GM21515 (cell line): ENCODE data around the gene CD274.
"Not testable (repeated sequence)": the region's sequence is repeated elsewhere in the genome, so short reads cannot be mapped to it uniquely, and the experiment has no call there.

Experiments
- ATAC-seq: cut with Tn5 transposase; IDR thresholded peaks from one replicate; pipeline ENCODE4 v1.9.1; 2021; ENCODE audit not compliant: unreplicated experiment

CD274 gene

DNA sequence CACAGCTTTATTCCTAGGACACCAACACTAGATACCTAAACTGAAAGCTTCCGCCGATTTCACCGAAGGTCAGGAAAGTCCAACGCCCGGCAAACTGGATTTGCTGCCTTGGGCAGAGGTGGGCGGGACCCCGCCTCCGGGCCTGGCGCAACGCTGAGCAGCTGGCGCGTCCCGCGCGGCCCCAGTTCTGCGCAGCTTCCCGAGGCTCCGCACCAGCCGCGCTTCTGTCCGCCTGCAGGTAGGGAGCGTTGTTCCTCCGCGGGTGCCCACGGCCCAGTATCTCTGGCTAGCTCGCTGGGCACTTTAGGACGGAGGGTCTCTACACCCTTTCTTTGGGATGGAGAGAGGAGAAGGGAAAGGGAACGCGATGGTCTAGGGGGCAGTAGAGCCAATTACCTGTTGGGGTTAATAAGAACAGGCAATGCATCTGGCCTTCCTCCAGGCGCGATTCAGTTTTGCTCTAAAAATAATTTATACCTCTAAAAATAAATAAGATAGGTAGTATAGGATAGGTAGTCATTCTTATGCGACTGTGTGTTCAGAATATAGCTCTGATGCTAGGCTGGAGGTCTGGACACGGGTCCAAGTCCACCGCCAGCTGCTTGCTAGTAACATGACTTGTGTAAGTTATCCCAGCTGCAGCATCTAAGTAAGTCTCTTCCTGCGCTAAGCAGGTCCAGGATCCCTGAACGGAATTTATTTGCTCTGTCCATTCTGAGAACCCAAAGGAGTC is at the start of gene CD274:
Gene CD274 (plus strand): TSS at position 184 of the 733 bp plus-strand sequence. CDS start 5,572 bp downstream, outside the sequence.
- peak; percentile 57 for ATAC-seq

DNA sequence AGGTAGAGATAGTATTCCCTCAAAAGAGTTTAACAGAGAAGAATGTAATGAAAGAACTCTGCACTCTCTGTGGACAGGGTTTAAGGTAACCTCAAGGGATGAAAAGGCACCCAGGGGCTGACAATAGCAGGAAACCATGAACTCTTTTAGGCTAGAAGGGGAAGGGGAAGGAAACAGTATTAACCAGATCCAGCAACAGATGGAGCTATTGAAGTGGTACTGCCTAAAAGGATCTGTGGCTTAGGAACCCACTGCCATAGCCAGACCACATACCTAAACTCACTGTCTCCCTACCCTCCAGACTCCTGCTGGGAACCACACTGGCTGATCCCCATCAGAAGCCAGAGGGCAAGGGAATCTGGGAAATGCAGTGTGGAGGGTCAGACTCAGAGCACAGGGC is 48.1 kb upstream of the CD274 start:
- ATAC-seq = no peak

GRCh38 chr9:5408596-5408995 is 41.7 kb upstream of the CD274 start:
- ATAC-seq = no peak

GRCh38 chr9:5416953-5417352 is 33.4 kb upstream of the CD274 start:
- no peak for ATAC-seq

DNA sequence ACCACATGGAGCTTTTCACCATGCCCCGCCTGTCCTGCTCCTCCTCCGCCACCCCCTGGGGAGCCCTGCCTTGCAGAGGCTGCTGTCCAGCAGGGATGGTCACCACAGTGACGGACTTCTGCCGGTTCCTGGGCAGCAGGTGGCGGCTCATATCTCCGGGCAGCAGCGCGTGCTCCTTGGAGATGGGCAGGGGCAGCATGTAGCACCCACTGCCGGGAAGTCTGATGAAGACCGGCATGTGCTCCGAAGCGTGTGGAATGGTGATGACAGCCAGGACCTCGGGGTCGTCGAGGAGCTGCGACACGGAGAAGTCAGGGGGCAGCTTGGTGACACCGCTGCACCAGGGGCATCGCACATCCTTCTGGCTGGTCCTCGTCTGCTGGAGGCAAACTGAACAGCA is 31.9 kb upstream of the CD274 start:
- ATAC-seq = no peak

GRCh38 chr9:5419987-5420386 is 30.4 kb upstream of the CD274 start:
- no peak for ATAC-seq

DNA sequence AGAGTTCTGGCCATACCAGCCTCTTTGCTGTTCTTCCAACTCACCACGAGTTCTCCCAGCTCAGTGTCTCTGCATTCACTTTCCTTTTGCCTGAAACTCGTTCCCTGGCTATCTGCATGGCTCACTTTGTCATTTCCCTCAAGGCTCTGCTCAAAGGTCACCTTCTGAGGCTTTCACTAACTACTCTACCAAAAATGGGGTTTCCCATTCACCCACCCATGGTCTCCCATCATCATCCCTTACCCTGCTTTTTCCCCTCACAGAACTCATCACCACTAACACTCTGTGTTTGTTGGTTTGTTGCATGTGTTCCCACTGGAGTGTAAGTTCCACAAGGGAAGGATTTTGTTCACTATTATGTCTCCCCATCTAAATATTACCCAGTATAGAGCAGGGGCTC is 29.2 kb upstream of the CD274 start:
- no peak for ATAC-seq

DNA sequence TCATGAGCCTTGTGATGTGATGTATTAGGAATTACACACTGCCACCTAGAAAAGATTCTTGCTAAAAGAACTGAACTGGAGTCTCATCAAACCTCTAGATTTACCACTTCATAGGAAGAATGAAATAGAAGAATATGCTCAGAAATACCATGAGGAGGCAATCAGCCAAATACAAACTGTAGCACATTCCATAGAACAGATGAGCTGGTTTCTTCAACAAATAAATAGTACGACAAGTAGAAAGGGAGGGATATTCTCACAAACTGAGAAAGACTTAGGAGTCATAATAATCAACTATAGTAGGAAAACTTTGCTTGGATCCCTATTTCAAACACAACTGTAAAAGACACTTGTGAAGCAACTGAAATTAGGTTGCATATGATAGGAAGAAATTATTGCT is 28.1 kb upstream of the CD274 start:
- no peak for ATAC-seq

GRCh38 chr9:5425006-5425628 is 25.2 kb upstream of the CD274 start:
- no peak for ATAC-seq

DNA sequence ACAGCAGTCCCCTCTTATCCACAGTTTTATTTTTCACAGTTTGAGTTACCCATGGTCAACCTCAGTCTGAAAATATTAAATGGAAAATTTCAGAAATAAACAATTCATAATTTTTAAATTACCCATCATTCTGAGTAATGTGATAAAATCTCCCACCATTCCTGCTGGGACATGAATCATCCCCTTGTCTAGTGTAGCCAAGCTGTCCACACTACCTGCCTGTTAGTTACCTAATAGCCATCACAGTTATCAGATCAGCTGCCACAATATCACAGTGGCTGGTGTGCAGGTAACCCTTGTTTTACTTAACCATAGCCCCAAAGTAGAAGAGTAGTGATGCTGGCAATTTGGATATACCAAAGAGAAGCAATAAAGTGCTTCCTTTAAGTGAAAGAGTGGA is 23.3 kb upstream of the CD274 start:
- ATAC-seq = no peak

DNA sequence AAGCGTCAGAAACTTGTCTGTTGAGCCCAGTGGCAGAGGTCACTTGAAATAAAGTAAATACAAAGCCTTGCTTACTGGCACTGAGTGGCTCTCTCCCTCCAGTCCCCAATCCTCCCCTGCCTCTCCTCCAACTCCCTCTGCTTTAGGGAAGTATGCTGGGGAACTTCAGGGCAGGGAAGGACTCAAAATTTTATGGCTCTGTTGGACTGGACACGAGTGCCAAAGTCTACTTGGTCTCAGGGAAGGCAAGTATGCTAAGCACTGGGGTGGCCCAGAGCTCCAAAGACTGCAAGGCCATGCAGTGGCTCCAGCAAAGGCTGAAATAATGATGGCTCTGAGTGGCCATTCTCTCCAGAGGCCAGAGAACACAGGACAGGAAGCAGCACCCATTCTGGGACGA is 22.2 kb upstream of the CD274 start:
- no peak for ATAC-seq

GRCh38 chr9:5428794-5429528 is 21.4 kb upstream of the CD274 start:
- no peak for ATAC-seq

DNA sequence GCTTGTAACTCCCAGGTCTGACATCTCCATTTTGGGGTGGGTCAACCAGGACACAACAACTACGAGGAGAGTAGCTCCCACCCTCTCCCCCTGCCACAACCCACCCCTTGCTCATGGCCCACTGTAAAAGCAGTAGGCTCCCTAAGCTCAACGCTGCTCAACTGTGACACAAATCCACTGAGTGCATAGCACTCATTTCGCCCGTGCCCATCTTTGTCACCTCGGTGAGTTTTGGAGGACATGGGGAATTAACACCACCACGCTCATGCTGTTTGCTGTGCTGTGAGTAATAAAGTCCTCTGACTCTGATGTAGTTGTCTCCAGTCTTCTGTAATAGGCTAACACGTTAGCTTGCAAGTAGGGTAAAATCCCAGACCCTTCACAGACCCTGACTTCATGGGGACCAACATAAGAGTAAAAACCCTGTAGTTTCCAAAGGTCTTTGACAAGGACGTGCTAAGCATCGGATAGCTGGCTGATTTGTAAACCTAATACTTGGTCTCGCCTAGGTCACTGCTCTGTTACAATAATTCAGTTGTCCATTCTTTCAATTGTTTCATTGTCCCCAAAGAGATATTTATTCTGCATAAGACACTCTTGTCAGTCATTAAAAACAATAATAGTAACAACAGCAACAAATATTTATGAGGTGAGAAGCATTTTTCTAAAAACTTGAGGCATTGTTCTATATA is 20.3 kb upstream of the CD274 start:
- no peak for ATAC-seq

DNA sequence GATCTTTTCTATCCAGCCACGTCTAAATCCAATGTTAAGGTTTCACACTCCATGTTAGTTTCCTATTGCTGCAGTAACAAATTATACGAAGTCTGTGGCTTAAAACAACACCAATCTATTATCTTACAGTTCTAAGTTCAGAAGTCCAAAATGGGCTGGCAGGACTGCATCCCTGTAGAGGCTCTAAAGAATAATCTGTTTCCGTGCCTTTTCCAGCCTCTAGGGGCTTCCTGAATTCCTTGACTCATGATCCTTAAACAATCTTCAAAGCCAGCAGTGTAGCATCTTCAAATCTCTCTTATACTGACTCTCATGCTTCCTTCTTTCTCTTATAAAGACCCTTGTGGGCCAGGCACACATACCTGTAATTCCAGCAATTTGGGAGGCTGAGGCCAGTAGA is 19.4 kb upstream of the CD274 start:
- no peak for ATAC-seq

DNA sequence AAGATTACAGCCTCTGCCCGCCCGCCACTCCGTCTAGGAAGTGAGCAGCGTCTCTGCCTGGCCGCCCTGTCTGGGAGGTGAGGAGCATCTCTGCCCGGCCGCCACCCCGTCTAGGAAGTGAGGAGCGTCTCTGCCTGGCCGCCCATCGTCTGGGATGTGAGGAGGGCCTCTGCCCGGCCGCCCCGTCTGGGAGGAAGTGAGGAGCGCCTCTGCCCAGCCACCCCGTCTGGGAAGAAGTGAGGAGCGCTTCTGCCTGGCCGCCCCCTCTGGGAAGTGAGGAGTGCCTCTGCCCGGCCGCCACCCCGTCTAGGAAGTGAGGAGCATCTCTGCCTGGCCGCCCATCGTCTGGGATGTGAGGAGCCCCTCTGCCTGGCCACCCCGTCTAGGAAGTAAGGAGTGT is 17.5 kb upstream of the CD274 start:
- not testable (repeated sequence) for ATAC-seq

- not testable (repeated sequence) for ATAC-seq
Observed at GRCh38 chr9:5433328-5433727, 17.0 kb upstream of the CD274 start.

GRCh38 chr9:5433841-5434810 is 16.2 kb upstream of the CD274 start:
- ATAC-seq = not testable (repeated sequence)

DNA sequence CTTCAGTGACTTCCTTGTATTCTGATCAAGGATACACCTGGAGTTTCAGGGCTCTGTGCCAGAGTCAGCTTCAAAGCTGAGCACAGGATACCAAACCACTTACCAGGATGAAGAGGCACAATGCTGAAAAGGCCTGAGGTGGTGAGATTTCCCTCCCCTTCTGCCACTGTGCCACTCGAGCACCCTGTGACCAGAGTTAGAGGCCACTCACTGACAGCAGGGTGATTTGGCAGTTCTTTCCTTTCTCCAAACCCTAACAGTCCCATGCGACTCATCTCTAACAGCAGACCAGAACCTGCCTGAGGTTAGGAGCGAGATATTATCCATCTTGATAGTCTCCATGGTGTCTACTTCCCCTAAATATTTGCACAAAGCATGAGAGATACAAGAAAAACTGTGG is 14.4 kb upstream of the CD274 start:
- no peak for ATAC-seq

GRCh38 chr9:5436441-5436840 is 13.9 kb upstream of the CD274 start:
- ATAC-seq = no peak
